Measurements from ENCODE around the gene SEC14L3. TPM values are rescaled to one million over a fixed set of nuclear protein-coding genes. Genes with fewer than 3 reads are reported as not detected.
A peak's percentile ranks its signal among the peaks of the same experiment; 100 is the strongest.

The SEC14L3 gene
- total RNA-seq, 4 donors from 2014 or later = not detected

- DNase-seq (ENCODE audit: low spot score) (no peak), ATAC-seq (ENCODE audit: low FRiP score) (no peak)
- no peak for TF ChIP-seq CTCF (IDR thresholded peaks at IDR 0.05)
Measured at GRCh38 chr22:30427871-30428270, 43.9 kb downstream of the SEC14L3 start.

GRCh38 chr22:30426388-30427353, 45.1 kb downstream of the SEC14L3 start:
- ATAC-seq (ENCODE audit: low FRiP score) = peak; percentile 46
- DNase-seq (ENCODE audit: low spot score) = peak; percentile 74
- TF ChIP-seq CTCF (IDR thresholded peaks at IDR 0.05) = peak in 1 of 3 donors; percentile 21

- DNase-seq (ENCODE audit: low spot score) (no peak), ATAC-seq (ENCODE audit: low FRiP score) (no peak)
Measured at GRCh38 chr22:30425616-30426387, 46.0 kb downstream of the SEC14L3 start, which contains the start of gene MTFP1. Gene MTFP1, plus strand, starts transcription at chr22:30425768. Its CDS starts 112 bp downstream, at chr22:30425880.

GRCh38 chr22:30425327-30425615, 46.5 kb downstream of the SEC14L3 start:
- no peak for ATAC-seq (ENCODE audit: low FRiP score)
- no peak for DNase-seq (ENCODE audit: low spot score)
- TF ChIP-seq CTCF (IDR thresholded peaks at IDR 0.05) = no peak

More at GRCh38 chr22:30425616-30426387, 46.0 kb downstream of the SEC14L3 start, which contains the start of gene MTFP1:
- no peak for TF ChIP-seq CTCF (IDR thresholded peaks at IDR 0.05)

- TF ChIP-seq CTCF (IDR thresholded peaks at IDR 0.05) = no peak
- ATAC-seq (ENCODE audit: low FRiP score) (no peak), DNase-seq (ENCODE audit: low spot score) (no peak)
Measured at GRCh38 chr22:30424534-30425326, 47.1 kb downstream of the SEC14L3 start.

GRCh38 chr22:30423959-30424533, 47.8 kb downstream of the SEC14L3 start:
- no peak for TF ChIP-seq CTCF (IDR thresholded peaks at IDR 0.05)
- peak; percentile 94 for DNase-seq (ENCODE audit: low spot score)
- ATAC-seq (ENCODE audit: low FRiP score) = peak; percentile 86

Measured in omental fat pad (tissue), 4 donors.